ENCODE measurements around the gene TRIM3. TPM values are rescaled to one million over a fixed set of nuclear protein-coding genes. Genes with fewer than 3 reads are reported as not detected.

The TRIM3 gene
- total RNA-seq, 1 experiment from 2014 or later = 10.6 TPM

DNA sequence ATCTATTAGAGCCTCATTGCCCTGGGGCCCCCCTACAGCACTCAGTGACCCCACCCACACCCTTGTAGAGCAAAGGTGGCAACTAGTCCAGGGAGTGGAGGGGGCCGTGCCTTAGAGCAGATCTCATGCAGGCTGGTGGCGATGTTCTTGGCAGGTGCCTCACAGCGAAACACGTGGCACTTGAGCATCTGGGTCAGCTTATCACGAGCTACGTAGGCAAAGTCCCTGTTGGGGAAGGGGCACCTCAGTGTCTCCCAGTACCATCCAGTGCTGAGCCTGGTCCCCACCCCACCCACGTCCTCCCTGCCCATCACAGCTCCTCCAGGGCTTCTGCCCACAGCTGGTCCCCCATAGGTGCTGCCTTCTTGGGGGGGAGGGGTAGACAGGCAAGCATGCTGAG lies 72.3 kb downstream of the TRIM3 start:
- no peak for DNase-seq (ENCODE audit: low spot score)

DNA sequence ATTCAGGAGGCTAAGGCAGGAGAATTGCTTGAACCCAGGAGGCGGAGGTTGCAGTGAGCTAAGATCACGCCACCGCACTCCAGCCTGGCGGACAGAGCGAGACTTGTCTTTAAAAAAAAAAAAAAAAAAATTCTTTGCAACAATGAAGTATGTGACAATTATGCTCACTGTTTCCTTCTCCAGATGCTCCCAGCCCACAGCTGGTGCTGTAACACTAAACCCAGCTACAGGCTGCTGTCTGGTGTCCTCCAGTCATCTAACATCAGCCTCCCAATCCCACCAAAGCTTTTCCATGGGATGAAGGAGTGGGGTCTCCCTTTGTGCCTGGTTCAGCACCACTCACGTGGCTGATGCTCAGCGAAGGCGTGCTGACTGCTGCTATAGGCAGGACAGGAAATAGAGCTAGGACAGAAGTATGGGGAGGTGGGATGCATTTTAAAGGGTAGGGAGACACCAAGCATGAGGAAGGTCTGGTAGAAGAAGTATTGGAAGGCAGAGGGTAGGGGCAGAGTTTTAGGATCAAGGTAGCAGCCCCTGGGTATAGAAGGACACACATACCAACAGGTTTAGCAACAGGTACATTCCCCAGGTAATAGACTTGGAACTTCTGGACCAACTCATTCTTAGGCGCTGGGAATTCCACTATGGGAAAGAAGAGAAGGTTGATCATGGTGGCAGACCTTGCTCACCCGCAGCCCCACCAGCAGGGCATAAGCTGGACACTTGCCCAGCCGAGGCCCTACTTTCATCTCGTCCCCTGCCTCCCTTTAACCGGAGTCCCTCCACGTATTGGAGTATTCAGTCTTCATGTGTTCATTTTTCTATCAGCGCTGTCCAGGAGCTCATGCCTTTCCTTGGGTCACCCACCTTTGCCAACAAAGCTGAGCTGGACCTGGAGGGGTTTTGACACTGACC lies 73.1 kb downstream of the TRIM3 start:
- no peak for DNase-seq (ENCODE audit: low spot score)

Other genes starting within 250 kb of the TRIM3 start
- 5.0 and 7.1 TPM in 2 replicates for gene FHIP1B, start 239.3 kb downstream of the TRIM3 start, total RNA-seq (2014; rRNA removed; shearing (Covaris generic))
- not detected in 2 replicates for gene CNGA4, start 234.9 kb downstream of the TRIM3 start, total RNA-seq (2014; rRNA removed; shearing (Covaris generic))
- gene CCKBR, start 214.1 kb downstream of the TRIM3 start, total RNA-seq (2014; rRNA removed; shearing (Covaris generic)) = not detected in 2 replicates
- 0.27 and 0.41 TPM in 2 replicates for gene CAVIN3, start 153.4 kb downstream of the TRIM3 start, total RNA-seq (2014; rRNA removed; shearing (Covaris generic))
- 44.5 and 80.7 TPM in 2 replicates for gene SMPD1, start 83.5 kb downstream of the TRIM3 start, total RNA-seq (2014; rRNA removed; shearing (Covaris generic))
- gene APBB1, start 54.8 kb downstream of the TRIM3 start, total RNA-seq (2014; rRNA removed; shearing (Covaris generic)) = 5.2 and 6.3 TPM in 2 replicates
- gene HPX, start 33.0 kb downstream of the TRIM3 start, total RNA-seq (2014; rRNA removed; shearing (Covaris generic)) = 0.72 TPM in 1 of 2 replicates, not detected in the other
- gene ARFIP2, start 7.4 kb upstream of the TRIM3 start, total RNA-seq (2014; rRNA removed; shearing (Covaris generic)) = 83.1 and 92.4 TPM in 2 replicates
- 44.4 and 45.7 TPM in 2 replicates for gene TIMM10B, start 7.6 kb upstream of the TRIM3 start, total RNA-seq (2014; rRNA removed; shearing (Covaris generic))
- 0.90 and 1.2 TPM in 2 replicates for gene DNHD1, start 23.3 kb upstream of the TRIM3 start, total RNA-seq (2014; rRNA removed; shearing (Covaris generic))
- 20.7 and 21.6 TPM in 2 replicates for gene RRP8, start 129.7 kb upstream of the TRIM3 start, total RNA-seq (2014; rRNA removed; shearing (Covaris generic))
- gene ILK, start 129.8 kb upstream of the TRIM3 start, total RNA-seq (2014; rRNA removed; shearing (Covaris generic)) = 139 and 144 TPM in 2 replicates
- 96.9 and 142 TPM in 2 replicates for gene TAF10, start 138.3 kb upstream of the TRIM3 start, total RNA-seq (2014; rRNA removed; shearing (Covaris generic))
- gene TPP1, start 145.5 kb upstream of the TRIM3 start, total RNA-seq (2014; rRNA removed; shearing (Covaris generic)) = 26.3 and 29.1 TPM in 2 replicates
- gene DCHS1, start 181.9 kb upstream of the TRIM3 start, total RNA-seq (2014; rRNA removed; shearing (Covaris generic)) = 0.08 and 0.19 TPM in 2 replicates
- 98.8 and 99.5 TPM in 2 replicates for gene MRPL17, start 209.4 kb upstream of the TRIM3 start, total RNA-seq (2014; rRNA removed; shearing (Covaris generic))

Measured in H4 (cell line).